Measurements from ENCODE around the gene FYB1.
"Not testable (repeated sequence)": the region's sequence is repeated elsewhere in the genome, so short reads cannot be mapped to it uniquely, and the experiment has no call there.

Gene FYB1

DNA sequence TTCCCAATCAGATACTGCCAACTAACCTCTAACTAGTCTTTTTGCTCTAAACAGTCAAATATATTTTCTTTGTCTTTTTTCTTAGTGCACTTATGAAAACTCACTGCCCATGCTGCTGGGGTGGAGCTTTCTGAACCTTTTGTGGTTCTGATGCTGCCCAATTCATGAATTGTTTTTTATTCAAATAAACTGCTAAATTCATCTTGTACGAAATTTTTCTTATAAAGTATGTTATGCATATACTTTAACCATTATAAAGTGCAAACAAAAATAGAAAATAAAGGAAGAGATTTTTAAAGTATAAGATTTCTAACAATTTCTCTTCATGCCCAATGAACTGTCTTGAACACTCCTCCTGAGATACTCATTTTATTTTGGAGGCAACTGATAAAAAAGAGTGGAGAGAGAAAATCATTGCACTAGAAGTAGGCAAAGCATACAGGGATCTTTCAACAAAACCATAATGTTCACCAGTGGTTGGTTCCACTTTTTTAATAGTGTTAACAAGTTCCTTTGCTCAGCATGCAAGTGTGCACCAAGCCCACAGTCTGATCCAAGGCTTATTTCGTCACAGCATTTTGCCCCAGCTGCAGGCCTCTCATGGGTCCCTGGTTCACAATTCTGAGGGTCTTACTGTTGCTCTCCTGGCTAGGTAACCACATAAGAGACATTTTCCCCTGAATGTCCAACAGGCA, 6.2 kb upstream of the FYB1 start:
- no peak for DNase-seq

DNA sequence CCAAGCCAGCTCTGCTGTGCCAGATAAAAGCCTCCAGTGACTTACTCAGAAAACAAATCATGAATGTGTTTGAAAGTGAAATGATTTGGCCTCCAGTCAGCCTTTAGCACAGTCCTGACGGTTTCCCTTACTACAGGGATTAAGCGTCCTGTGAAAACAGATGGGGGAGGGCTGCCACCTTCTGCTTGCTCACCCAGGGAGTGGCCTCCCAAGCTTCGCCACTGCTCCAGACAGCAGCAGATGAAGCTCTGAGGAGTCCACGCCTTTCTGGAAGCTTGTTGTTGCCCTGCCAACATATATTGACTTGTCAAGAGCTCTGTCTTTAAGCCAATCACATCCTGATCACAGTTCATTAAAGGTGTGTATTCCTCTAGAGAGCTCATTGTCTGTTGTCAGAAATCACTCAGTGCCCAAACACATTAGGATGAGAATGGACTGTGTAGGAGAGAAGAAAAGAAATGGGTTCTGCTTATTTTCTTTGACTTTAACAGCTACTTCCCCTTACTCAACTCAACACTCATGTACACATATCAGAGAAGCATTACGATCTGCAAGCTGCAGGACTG, 4.9 kb upstream of the FYB1 start:
- no peak for DNase-seq

DNA sequence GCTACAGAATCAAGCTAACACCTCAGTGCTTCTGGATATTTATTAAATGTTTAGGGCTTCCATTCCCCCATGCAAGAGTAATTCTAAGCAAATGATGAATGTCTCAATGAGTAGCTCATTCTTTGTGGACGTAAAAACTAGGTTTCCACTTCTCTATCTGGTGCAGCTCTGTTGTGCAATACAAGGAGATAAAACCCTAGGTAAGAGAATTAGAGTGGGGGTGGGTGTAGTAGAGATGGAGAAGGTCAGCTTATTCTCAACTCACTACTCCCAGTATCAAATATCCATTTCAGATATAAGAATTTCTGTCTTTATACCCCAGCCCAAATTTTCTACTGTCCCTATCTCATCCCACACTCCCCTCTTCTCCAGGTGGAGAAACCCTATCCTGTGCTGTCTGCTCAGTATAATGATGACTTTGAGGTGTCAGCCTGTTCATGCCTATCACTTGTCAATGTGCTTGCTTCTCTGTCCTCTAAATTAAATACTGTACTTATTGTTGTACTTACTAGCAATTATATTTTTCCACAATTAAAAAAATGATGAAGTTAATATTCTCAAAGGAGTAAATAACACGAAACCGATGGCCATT, 4.3 kb upstream of the FYB1 start:
- DNase-seq: no peak

DNA sequence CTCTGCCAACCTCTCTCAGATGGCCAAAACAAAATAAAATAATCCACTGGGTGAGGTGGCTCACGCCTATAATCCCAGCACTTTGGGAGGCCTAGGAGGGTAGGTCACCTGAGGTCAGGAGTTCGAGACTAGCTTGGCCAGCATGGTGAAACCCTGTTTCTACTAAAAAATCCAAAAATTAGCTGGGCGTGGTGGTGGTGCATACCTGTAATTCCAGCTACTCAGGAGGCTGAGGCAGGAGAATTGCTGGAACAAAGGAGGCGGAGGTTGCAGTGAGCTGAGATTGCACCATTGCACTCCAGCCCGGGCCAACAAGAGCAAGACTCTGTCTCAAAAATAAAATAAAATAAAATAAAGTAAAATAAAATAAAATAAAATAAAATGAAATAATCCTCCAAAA, 2.3 kb upstream of the FYB1 start:
- DNase-seq: not testable (repeated sequence)

DNA sequence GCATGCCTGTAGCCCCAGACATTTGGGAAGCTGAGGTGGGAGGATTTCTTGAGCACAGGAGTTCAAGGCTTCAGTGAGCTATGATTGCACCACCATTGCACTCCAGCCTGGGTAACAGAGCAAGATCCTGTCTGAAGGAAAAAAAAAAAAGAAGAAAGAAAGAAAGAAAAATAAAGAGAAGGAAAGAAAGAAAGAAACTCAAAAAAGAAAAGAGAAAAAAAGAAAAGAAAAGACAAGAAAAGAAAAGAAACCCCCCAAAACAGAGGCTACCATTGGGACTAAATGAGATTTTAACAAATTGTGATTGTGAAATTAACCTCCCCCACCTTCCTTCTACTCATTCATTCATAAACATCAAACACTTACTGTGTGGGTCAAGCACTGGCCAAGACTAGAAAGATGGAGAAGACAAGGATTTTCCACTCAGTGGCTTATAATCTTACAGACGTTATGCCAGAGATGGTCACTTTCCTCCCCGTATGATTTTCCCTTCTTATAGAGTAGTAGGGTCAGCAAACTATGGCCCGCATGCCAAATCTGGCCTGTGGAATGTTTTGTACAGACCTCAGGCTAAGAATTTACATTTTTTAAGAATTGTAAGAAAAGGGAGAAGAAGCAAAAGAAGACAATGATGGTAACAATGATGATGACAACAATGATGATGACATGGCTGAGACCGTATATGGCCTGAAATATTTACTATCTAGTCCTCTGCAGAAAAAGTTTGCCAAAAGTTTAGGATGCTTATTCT, 1.1 kb upstream of the FYB1 start:
- DNase-seq: no peak

DNA sequence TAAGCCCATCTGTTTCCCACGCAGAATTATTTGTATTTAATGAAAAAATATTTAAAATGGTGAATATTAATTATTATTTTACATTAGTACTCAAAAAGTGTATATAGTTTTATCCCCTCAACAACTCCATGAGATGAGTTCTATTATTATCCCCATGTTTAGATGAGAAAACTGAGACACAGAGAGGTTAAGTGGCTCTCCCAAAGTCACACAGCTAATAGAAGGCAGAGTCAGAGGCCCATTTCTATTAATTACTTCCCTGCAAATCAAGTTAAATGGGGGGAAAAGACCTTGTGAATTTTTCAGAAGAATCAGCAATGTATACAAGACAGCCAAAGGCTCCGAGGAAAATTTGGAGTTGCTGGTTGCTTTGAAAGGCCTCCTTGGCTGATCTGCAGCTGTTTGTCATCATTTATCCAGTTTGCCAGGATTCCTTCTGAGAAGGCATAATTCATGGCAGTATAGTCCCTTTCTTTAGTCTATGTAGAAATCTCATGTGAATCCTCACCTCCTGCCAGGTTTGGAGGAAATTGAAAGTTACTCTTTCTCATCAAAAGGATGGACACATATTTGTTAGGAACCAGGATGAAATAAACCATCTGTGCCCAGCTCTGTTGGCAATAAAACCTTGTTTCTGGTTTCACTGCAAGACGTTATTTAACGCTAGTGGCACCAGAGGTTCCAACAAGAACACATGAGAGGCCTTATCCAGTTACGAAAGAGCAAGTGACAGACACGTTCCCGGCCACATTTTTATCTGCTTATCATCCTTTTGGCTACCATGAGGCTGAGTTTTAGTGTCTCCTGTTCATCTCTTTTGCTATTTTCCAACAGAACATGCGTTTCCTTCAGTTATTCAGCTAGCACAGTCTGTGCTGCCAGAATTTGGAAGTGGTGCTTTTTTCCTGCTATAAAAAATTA, 621 bp downstream of the FYB1 start:
- DNase-seq: no peak

DNA sequence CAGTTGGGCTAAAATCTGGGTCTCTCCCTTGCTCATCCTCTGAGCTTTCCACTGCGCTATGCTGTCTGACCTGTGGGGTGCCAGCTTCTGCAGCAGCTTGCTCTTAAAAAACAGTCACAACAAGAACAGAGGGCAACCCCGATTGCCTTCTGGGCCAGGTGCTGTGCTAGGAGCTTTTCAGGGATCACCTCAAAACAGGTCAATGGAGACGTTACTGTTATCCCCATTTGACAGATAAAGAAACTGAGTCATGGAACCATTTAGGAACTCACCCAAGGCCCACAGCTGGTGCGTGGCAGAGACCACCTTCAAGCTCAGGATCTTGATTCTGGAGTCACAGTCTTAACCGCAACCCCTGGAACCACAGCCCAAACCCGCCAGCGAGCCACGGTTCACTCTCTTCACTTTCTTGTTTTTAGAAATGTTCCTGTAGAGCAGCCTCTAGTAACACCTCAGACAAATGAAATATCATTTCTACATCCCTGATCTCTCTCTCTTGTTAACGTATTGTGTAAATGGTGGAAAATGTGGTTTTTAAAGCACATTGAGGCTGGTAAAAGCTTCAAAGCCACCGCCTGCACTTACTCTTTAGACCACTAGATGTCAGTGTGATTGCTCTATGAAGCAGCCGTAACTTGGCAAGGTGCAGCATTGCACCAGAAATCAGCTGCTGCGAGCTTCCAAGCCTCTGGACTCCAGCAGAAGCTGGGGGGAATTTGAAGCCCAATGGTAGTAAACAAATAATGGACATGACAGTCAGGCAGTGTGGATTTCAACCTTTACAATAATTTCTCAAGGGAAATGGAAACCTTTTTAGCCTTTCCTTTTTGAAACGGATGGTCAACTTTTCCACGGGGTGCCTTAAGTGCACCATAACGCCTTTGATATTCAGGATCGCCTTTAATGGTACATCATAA, 1.7 kb downstream of the FYB1 start:
- DNase-seq: peak; percentile 3

DNA sequence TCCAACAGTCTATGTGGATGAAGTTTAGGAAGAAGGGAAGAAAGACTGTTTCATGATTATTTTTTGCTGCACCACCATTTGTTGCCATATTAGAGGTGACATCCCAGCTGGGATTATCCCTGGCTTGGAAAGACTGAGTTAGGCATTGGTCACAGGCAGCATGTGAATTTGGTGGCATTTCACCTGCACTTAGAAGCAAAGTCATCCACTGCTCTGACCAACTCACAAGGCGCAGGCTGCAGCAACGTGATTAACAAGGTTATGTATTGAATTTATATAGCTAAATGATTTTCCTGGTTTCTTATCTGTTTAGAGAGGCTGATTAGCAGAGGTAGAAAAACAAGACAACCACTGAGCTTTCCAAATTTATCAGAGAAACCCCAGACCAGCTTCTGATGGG, 2.7 kb downstream of the FYB1 start:
- no peak for DNase-seq

DNA sequence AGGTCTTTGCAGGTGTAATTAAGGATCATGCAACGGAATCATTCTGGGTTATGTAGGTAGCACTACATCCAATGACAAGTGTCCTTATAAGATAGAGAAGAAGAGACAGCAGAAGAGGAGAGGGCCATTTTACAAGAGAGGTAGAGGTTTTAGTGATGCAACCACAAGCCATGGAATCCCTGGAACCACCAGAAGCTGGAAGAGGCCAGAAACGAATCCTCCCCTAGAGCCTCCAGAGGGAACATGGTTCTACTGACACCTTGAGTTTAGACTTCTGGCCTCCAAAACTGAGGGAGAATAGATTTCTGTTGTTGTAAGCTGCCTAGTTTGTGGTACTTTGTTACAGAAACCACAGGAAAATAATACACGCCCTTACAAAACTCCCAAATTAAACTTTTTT, 3.5 kb downstream of the FYB1 start:
- DNase-seq: no peak

DNA sequence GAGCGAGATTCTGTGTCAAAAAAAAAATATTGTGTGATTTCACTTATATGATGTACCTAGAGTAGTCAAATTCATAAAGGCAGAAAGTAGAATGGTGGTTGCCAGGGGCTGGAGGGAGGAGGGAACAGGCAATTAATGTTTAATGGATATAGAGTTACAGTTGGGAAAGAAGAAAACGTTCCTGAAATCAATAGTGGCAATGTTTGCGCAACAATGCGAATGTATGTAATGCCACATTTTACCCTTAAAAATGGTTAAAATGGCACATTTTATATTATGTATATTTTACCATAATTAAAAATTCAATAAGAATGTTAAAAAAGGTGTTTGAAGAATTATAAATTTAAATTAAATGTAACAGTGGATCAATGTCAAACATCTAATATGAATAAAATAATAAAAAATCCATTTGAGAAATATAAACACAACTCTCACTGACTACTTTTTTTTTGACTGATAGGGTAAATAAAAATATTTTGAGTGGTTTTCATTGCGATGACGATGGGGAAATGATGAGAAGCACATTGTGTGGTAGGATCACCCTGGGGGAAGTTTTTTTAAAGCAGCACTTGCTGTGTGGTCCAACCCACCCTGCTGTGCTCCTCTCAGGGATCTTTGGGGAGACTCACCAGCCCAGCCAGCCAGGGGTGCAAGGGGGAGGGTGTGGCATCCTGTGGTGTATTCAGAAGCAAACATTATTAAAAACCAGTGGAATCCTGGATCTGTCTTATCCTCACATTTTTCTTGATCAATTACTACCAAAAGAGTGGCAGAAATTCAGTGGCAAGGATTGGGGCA, 4.3 kb downstream of the FYB1 start:
- no peak for DNase-seq

DNA sequence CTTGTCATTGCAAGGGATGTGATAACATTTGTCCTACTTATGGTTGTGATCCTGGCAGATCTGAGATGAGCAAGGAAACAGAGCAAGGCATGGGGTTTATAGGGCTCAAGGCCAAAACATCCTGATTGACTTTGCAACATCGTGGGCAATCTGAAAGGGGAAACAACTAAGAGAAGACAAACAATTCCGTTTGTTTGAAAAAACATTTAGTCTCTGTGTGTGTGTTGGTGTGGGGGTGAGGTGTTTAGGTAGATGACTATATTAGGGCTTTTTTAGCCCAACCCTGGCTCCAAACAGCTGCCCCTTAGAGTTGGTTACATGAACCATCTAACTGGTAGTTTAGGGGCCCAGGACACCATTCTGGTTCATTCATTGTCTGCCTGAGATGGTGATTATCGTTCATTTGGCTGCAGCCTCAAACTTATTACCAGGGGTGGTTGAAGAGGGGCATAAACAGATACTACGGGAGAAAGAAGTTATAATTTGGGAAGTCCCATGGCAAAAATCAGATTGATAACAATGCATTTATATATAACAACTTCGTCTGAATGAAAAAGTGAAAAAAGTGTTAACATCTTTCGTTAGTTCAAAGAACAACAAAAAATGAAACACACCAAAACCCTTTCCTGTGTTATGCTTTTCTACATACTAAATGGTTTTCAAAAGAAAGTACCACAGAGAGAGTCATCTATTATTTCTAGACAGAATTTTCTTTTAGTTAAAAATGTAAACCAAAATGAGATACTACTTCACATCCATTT, 5.7 kb downstream of the FYB1 start:
- no peak for DNase-seq

DNA sequence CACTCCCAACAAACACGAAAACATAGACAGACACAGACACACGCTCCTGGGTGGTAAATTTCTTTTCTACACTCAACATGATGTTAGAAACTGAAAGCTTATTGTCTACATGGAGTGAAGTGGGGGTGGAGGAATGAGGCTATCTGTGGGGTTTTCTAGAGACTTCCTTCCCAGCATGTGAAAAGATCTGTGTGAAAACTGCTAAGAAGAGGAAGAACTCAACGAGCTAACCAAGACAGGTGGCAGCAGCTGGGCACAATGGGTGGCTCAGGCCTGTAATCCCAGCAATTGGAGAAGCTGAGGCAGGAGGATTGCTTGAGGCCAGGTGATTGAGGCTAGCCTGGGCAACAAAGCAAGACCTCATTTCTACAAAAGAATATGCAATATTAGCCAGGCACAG, 7.6 kb downstream of the FYB1 start:
- no peak for DNase-seq

DNA sequence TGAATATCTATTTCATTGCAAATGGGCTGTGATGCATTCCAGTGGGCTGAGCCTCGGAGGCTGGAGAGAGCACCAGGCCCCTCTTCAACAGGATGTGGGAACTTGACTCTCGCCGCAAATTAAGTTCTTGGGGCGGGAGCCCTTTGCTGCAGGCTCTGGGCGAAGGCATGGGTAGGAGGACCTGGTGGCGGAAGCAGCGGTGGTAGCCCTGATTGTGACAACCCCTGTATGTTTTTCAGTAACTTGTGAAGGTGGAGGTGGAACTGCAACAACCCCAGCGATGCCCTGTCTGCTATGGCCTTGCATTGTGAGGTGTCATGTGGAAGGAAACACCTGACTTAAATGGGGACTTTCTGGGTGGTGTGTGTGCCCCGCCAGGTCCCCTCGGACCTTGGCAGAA, 9.4 kb downstream of the FYB1 start:
- DNase-seq: no peak

DNA sequence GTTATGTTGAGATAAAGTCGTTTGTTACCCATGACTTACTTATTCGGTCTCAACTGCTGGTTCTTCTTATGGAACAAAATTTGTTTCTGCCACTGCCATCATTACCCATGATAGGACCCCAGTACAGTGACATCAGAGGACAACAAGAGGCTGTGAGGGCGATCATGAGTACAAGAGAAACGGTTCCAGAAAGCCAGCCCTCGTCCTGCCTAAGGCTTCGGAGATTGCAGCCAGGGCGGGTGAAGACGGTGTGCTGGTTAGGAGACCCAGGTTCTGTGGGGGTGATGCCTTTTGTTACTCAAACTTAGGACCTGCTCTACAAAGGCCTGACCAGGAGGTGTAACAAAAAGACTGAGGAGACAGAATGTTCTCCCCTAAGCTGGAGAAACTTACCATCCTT, 10.9 kb downstream of the FYB1 start:
- no peak for DNase-seq

DNA sequence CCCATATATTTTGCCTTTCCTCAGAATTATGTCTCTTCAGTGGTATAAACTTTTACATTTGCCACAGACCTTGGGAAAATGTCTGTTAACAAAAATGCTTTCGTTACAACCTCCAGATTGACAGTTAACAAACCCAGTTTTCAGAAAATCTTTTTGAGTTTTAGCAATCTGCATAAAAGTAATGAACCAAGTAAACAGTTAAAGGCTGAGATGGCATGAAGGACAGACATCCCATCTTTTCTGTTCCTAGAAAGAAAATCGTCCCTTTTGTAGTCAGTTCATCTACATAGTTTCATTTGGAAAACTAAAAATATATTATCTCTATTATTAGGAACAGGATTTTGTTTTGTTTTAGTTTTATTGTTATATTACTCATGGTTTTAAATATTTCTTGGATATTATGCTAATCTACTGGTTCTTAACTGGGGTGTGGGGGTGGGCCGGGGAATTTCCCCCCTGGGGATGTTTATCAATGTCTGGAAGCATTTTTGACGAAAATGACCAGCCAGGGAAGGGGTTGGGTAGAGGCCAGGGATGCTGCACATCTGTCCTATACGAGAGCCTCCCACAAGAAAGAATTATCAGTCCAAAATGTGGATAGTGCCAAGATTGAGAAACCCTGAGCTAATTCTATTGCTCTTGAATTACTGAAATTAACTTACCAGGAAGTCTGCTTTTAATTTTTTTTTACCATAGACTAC, 11.9 kb downstream of the FYB1 start:
- DNase-seq: no peak

DNA sequence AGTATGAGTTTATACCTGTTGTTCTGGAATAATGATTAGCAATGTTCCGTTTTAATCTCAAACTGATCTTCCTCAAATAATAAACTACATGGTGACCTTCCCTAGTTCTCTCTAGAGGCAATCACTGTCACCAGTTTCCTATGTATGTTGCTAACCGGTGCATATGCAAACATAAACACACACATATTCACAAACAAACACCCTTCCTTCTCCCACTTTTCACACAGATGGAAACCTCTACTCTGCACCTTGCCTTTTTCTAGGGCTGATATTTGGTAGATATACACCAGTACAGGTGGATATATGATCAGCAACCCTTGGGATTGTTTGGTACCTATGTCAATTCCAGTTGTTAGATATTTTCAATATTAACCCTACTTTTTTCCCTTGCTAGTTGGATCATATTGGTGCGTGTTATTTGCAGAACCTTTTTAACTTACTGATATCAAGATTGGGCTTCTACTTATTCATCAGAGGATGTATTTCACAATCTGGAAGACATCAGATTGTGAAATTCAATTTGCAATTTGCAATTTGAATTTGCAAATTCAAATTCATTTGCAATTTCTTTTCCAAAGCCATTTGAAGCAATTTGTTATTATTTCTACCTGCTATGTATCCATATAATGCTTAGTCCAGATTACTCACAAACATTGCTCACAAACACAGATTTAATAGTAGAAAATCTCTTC, 12.6 kb downstream of the FYB1 start:
- no peak for DNase-seq

DNA sequence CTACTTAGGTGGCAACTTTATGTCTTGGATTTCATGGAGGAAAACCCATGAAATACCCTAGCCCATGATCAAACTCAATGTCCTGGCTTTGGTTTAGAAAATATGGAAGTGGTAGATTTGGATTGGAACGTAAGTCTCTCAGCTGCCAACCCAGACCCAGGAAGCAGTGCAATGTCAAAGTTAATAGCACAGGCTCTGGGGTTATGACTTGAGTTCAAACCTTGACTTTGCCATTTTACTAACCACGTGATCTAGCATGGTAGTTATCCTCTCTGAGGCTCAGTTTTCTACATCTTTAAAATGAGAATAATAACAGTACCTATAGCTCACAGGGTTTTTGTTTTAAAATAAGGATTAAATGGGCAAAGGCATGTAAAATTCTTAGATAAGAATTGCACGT, 13.8 kb downstream of the FYB1 start:
- no peak for DNase-seq

DNA sequence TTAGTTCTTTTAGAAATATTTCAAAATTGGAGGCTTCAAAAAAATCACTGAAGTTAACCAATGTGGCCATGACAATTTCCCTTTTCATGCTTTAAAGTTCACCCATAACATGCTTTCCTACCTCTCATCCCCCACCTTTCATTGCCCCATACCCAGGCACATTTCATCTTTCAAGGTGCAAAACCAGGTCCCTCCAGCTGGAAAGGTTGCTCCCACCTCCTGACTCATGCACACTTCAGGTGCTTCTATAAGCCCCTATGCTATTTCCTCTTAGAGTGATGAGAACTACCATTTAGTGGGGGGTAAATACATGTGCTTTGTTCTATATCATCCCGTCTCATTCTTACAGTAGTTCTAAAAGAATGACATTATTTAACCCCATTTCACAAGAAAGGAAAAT, 15.4 kb downstream of the FYB1 start:
- no peak for DNase-seq

Data from DMS79 treated with DMSO at 0.1 percent for 48 hours (cell line).